HepG2 (cell line): Measurements from ENCODE around the gene EOMES.

ENCODE experiments used
- GABPA ChIP-seq, 2 experiments: IDR thresholded peaks; 2 replicates each; pipeline ENCODE4 v1.6.1; 2011 to 2016; ENCODE audit warnings: low read depth in 2 of 2, low read length in 1 of 2, missing biosample characterization in 1 of 2, missing genetic modification characterization in 1 of 2
- JUND ChIP-seq: sonication (generic); formaldehyde crosslinking; IDR thresholded peaks from 2 replicates; pipeline ENCODE4 v1.8.0; 2022; ENCODE audit warnings: mild to moderate bottlenecking, missing genetic modification reagents

DNA sequence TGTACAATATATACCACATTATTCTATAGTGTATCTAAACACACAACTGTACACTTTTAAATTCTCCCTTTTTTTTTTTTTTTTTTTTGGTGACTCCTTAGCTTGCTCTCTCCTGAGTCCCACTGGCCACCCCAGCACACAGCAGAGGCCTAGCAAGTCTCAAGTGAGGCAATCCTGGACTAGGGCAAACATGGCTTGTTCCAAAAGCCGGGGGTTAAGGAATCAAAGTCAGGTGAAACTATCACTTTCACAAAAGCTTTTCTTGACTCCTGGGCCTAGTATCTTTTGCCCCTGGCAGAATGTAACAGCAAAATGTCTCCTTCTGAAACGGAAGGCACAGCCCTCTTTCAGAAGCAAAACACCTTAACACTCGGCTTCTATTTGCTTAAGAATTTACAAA is 5.8 kb downstream of the EOMES start:
- no peak for TF ChIP-seq GABPA (IDR thresholded peaks at IDR 0.05; ENCODE audit: low read depth, low read length)
- no peak for TF ChIP-seq GABPA (CRISPR knock-in tag; IDR thresholded peaks at IDR 0.05; ENCODE audit: low read depth)
- no peak for TF ChIP-seq JUND (CRISPR knock-in tag)
